ENCODE results near the gene TMTC3. TPM values are rescaled to one million over a fixed set of nuclear protein-coding genes. Genes with fewer than 3 reads are reported as not detected.

The TMTC3 gene
- total RNA-seq, 1 donor = 71.7 TPM

DNA sequence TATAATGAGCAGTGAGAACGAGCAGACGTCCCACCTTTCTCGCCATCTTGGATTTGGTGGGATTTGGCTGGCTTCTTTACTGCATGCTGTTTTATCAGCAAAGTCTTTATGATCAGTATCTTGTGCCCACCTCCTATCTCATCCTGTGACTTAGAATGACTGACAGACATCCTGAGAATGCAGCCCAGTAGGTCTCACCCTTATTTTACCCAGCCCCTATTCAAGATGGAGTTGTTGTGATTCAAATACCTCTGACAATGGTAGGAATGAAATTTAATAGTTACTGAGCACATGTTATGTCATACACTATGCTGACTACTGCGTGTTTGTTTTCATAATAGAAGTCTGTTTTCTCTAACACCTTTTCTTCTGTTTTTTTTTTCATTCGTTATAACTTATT is 1.9 kb downstream of the TMTC3 start:
- DNase-seq (ENCODE audit: low read depth) = no peak
- TF ChIP-seq CTCF (IDR thresholded peaks at IDR 0.05; ENCODE audit: insufficient read depth, low read depth, low read length) = no peak
- no peak overlapping the region for H3K4me3 ChIP-seq (ENCODE audit: low read depth, low read length)

DNA sequence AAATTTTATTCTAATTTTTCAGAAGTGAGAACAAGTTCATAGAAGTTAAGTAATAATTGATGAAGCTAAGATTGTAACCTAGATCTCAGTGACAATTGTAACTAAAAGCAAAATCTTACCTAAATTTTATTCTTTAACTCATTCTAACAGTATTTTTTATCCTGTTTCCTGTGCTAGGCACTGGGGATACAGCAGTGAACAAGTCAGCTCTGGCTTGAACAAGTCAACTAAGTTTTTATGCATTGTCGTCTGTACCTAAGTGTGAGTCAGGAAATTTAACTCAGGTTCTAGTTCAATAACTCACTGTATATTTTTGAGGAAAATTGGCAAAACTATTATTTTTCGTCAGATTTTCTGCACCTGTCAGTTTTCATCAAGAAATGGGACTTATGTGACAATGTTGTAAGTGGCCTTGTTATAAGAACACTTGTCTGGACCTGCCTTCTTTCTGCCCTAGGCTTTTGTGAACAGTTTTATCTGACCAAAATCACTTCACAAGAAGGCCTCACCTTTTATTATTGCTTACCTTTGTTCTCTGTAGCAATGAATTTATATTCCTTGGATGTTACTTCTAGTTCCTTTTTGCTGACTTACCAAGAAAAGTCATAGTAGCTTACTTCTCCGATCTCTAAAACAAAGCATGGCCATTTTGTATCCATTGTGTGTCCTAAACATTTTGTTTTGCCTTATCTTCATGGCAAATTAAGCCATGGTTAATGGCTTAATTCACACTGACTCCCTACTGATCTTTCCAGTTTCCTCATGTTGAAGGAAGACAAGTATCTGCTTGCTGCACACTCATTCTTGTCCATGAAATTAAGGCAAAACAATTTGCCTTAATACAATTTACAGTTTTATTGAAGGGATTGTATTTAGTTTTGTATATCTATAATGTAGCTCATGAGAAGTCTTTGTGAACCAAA is 2.7 kb downstream of the TMTC3 start:
- H3K4me3 ChIP-seq (ENCODE audit: low read depth, low read length) = no peak overlapping the region
- no peak for DNase-seq (ENCODE audit: low read depth)
- no peak for TF ChIP-seq CTCF (IDR thresholded peaks at IDR 0.05; ENCODE audit: insufficient read depth, low read depth, low read length)

GRCh38 chr12:88145567-88146505 is 3.7 kb downstream of the TMTC3 start:
- H3K4me3 ChIP-seq (ENCODE audit: low read depth, low read length) = no peak overlapping the region
- TF ChIP-seq CTCF (IDR thresholded peaks at IDR 0.05; ENCODE audit: insufficient read depth, low read depth, low read length) = no peak
- DNase-seq (ENCODE audit: low read depth) = no peak

GRCh38 chr12:88150063-88150462 is 8.0 kb downstream of the TMTC3 start:
- DNase-seq (ENCODE audit: low read depth) = no peak
- H3K4me3 ChIP-seq (ENCODE audit: low read depth, low read length) = no peak overlapping the region
- no peak for TF ChIP-seq CTCF (IDR thresholded peaks at IDR 0.05; ENCODE audit: insufficient read depth, low read depth, low read length)

DNA sequence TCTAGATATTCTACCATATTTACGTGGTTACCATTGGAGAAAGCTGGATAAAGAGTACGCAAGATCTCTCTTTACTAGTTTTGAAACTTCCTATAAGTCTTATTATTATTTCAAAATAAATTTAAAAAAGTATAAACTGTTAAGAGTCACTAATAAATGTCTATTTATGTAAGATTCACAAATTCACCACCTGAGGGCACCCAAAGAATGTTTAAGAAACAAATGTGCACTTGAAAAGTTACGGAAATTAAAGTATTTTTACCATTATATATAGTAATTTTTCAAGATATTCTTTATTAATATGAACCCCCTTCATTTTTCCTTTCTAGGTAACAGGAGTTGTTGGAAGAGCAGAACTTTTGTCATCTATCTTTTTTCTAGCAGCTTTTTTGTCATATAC is 11.9 kb downstream of the TMTC3 start:
- no peak overlapping the region for H3K4me3 ChIP-seq (ENCODE audit: low read depth, low read length)
- DNase-seq (ENCODE audit: low read depth) = peak; percentile 76
- peak; percentile 42 for TF ChIP-seq CTCF (IDR thresholded peaks at IDR 0.05; ENCODE audit: insufficient read depth, low read depth, low read length)

DNA sequence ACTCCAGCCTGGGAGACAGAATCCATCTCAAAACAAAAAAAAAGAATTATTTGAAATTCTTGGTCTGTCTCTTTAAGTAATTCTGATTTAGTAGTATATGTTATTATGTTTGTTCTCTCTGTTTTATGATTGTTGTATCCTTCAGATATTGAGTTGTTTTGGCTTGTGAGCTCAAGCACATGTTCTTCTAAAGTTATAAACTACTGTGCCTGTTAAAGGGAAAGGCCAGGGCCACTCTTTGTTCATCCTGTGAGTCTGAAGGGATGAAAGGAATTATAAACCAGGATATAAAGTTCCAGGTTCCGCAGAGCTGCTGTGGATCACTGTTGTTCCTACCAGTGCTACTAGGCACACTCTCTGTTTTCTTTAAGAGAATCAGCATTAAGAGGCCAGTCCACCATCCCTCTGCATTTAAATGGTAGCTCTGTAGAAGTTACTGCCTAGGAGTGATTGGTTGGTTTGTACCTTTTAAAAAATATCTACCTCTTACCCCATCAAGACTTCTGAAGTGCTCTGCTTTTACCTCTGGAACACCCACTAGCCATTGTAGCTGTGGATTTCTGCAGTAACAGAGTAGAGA is 14.1 kb downstream of the TMTC3 start:
- H3K4me3 ChIP-seq (ENCODE audit: low read depth, low read length) = no peak overlapping the region
- DNase-seq (ENCODE audit: low read depth) = no peak
- no peak for TF ChIP-seq CTCF (IDR thresholded peaks at IDR 0.05; ENCODE audit: insufficient read depth, low read depth, low read length)

Data from fibroblast of villous mesenchyme (primary cell).